Suprapubic skin (tissue), 4 donors: ENCODE measurements around the gene SH3PXD2B.

Experiments
- POLR2A ChIP-seq, 2 donors: fragments of 450-650 bp; IDR thresholded peaks; one replicate each; pipeline ENCODE4 v1.6.1; 2017; ENCODE audit warnings: antibody characterized with exemption in 2 of 2, mild to moderate bottlenecking in 2 of 2, moderate library complexity in 2 of 2
- POLR2AphosphoS5 ChIP-seq, 3 donors: sonication (generic); formaldehyde crosslinking; IDR thresholded peaks; one replicate each; pipeline ENCODE4 v1.6.1; 2017; ENCODE audit warnings: antibody characterized with exemption in 3 of 3
- TF ChIP-seq, protein P1 (sequence below), 2 donors: fragments of 200-600 bp in 1 of 2; fragments of 450-650 bp in 1 of 2; sonication (generic) in 1 of 2; IDR thresholded peaks; one replicate each; pipeline ENCODE4 v1.5.1; 2016 to 2019; ENCODE audit warnings: antibody characterized with exemption in 2 of 2, mild to moderate bottlenecking in 1 of 2, moderate library complexity in 1 of 2

DNA sequence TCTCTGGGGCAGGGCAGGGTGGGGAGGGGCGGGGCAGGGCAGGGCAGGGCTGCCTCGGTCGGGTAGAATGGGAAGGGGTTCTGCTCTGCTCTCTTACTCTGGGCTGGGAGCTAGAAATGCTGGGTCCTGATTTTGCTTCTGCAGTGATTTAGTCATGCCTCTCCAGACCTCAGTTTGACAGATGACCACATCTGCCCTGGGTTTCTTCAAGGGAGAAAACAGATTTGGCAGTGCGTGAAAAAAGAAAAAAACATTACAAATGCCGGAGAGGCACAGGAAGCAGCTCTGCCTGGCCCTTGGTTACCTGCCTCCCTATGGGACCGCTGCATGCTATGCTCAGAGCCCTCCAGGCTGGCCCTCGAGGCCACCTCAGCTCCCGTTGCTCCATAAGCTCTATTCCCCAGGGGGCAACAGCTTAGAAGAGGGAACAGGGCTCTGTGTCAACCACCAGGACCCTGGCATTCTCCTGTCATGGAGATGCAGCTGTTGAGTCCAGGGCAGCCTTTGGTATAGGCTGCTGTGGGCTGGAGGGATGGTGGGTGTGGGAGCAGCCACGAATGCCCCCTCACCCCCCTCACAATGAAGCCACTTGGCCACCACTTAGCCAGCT is 117.5 kb downstream of the SH3PXD2B start:
- TF ChIP-seq, protein P1, sequence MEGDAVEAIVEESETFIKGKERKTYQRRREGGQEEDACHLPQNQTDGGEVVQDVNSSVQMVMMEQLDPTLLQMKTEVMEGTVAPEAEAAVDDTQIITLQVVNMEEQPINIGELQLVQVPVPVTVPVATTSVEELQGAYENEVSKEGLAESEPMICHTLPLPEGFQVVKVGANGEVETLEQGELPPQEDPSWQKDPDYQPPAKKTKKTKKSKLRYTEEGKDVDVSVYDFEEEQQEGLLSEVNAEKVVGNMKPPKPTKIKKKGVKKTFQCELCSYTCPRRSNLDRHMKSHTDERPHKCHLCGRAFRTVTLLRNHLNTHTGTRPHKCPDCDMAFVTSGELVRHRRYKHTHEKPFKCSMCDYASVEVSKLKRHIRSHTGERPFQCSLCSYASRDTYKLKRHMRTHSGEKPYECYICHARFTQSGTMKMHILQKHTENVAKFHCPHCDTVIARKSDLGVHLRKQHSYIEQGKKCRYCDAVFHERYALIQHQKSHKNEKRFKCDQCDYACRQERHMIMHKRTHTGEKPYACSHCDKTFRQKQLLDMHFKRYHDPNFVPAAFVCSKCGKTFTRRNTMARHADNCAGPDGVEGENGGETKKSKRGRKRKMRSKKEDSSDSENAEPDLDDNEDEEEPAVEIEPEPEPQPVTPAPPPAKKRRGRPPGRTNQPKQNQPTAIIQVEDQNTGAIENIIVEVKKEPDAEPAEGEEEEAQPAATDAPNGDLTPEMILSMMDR (IDR thresholded peaks at IDR 0.05) = no peak
- TF ChIP-seq POLR2A (IDR thresholded peaks at IDR 0.05) (no peak), POLR2AphosphoS5 (IDR thresholded peaks at IDR 0.05) (no peak)
